HepG2 (cell line): ENCODE measurements around the gene RNF149. TPM values are rescaled to one million over a fixed set of nuclear protein-coding genes. Genes with fewer than 3 reads are reported as not detected.

Experiments used
- BRCA1 ChIP-seq: sonication (generic); formaldehyde crosslinking; IDR thresholded peaks from 2 replicates; pipeline ENCODE4 v1.4.0; 2020; ENCODE audit warnings: missing genetic modification reagents
- CHD2 ChIP-seq: IDR thresholded peaks from 2 replicates; pipeline ENCODE4 v1.6.1; 2011; ENCODE audit warnings: low read depth, low read length, improper control_type of control experiment
- DDIT3 ChIP-seq: sonication (generic); formaldehyde crosslinking; IDR thresholded peaks from 2 replicates; pipeline ENCODE4 v1.4.0; 2020; ENCODE audit warnings: mild to moderate bottlenecking, missing genetic modification reagents
- DR1 ChIP-seq: sonication (generic); formaldehyde crosslinking; IDR thresholded peaks from 2 replicates; pipeline ENCODE4 v1.8.0; 2021; ENCODE audit warnings: mild to moderate bottlenecking, missing genetic modification reagents, inconsistent platforms
- HCFC1 ChIP-seq: fragments of 150-350 bp; IDR thresholded peaks from 2 replicates; pipeline ENCODE4 v1.6.1; 2014; ENCODE audit warnings: low read depth, low read length
- HOXA9 ChIP-seq: sonication (generic); formaldehyde crosslinking; IDR thresholded peaks from 2 replicates; pipeline ENCODE4 v1.8.1; 2022; ENCODE audit warnings: missing genetic modification reagents, mild to moderate bottlenecking, moderate library complexity, borderline replicate concordance
- KAT7 ChIP-seq: IDR thresholded peaks from 2 replicates; pipeline ENCODE4 v1.6.1; 2018; ENCODE audit warnings: borderline replicate concordance, missing compliant biosample characterization
- POLR2AphosphoS5 ChIP-seq: IDR thresholded peaks from 2 replicates; pipeline ENCODE4 v1.6.1; 2012; ENCODE audit warnings: low read depth, low read length
- SUZ12 ChIP-seq: fragments of 150-350 bp; IDR thresholded peaks from 2 replicates; pipeline ENCODE4 v1.6.1; 2014; ENCODE audit warnings: low read depth, low read length
- ZBTB40 ChIP-seq, 2 experiments: fragments of 450-650 bp in 1 of 2; sonication (generic) in 1 of 2; formaldehyde crosslinking in 1 of 2; IDR thresholded peaks; 2 replicates each; pipeline versions ENCODE4 v1.6.1 to v1.8.0; 2016 to 2022; ENCODE audit warnings: antibody characterized with exemption in 1 of 2, mild to moderate bottlenecking in 1 of 2, missing genetic modification reagents in 1 of 2
- ZBTB43 ChIP-seq: sonication (generic); formaldehyde crosslinking; conservative IDR thresholded peaks from 2 replicates; pipeline ENCODE4 v1.4.0; 2020; ENCODE audit warnings: missing genetic modification reagents
- ZFP36L2 ChIP-seq: sonication (generic); formaldehyde crosslinking; IDR thresholded peaks from 2 replicates; pipeline ENCODE4 v1.4.0; 2020; ENCODE audit warnings: missing genetic modification reagents
- ZNF274 ChIP-seq: sonication (generic); formaldehyde crosslinking; IDR thresholded peaks from 2 replicates; pipeline ENCODE4 v1.5.1; 2020; ENCODE audit warnings: mild to moderate bottlenecking, missing genetic modification reagents
- ZNF570 ChIP-seq: sonication (generic); formaldehyde crosslinking; IDR thresholded peaks from 2 replicates; pipeline ENCODE4 v1.4.0; 2020; ENCODE audit warnings: mild to moderate bottlenecking, missing genetic modification reagents, borderline replicate concordance
- ZNF615 ChIP-seq: sonication (generic); formaldehyde crosslinking; IDR thresholded peaks from 2 replicates; pipeline ENCODE4 v1.5.0; 2020; ENCODE audit warnings: mild to moderate bottlenecking, missing genetic modification reagents, borderline replicate concordance
- ZNF749 ChIP-seq: sonication (generic); formaldehyde crosslinking; IDR thresholded peaks from 2 replicates; pipeline ENCODE4 v1.8.0; 2022; ENCODE audit warnings: mild to moderate bottlenecking, missing genetic modification reagents, moderate library complexity, borderline replicate concordance
- polyA plus RNA-seq, 8 experiments: library from polyadenylated mRNA; depleted of rRNA in 3 of 8; stranded (reverse) in 7 of 8; unstranded in 1 of 8; fragments of >200 nt; fragmentation: Illumina TruSeq in 4 of 8; extraction: Trizol in 4 of 8; gene quantifications; 2 replicates each; pipeline versions ENCODE4 v1.2.1 to v1.2.3, GENCODE V29; 2011 to 2016; ENCODE audit warnings: low read depth in 4 of 8, missing spikeins in 1 of 8, mixed read lengths in 1 of 8; ENCODE audit not compliant: insufficient read depth in 1 of 8
- total RNA-seq, 5 experiments: library from RNA; depleted of rRNA; stranded (reverse); fragments of >200 nt; fragmentation: Illumina TruSeq; extraction: Trizol; gene quantifications; 2 replicates each; pipeline ENCODE4 v1.2.3, GENCODE V29; 2016; ENCODE audit warnings: low read depth in 1 of 5

The RNF149 gene
- total and polyA plus RNA-seq, 2 of the 13 experiments (the other 11 are each of a cell fraction or from before 2014, with no cell fraction given): 87.6 to 109 TPM

GRCh38 chr2:101308432-101309210, at the start of gene RNF149 (continued):
- no peak for TF ChIP-seq ZBTB40 (IDR thresholded peaks at IDR 0.05)
- TF ChIP-seq ZBTB40 (CRISPR knock-in tag; IDR thresholded peaks at IDR 0.05): peak; percentile 77
- TF ChIP-seq POLR2AphosphoS5: peak; percentile 94
- peak; percentile 95 for TF ChIP-seq HOXA9 (CRISPR knock-in tag)
- TF ChIP-seq SUZ12: no peak
- no peak for TF ChIP-seq DDIT3
- TF ChIP-seq ZFP36L2: peak; percentile 94
- no peak; the same call in none of the 2 replicates for TF ChIP-seq ZNF615 (CRISPR knock-in tag)
- peak; percentile 99 for TF ChIP-seq BRCA1 (CRISPR knock-in tag)
- TF ChIP-seq ZNF749: peak; percentile 88; the same call in 1 of the 2 replicates
- TF ChIP-seq ZBTB43 (CRISPR knock-in tag): peak; percentile 87; the same call in 1 of the 2 replicates
- TF ChIP-seq ZNF274: peak; percentile 93
- TF ChIP-seq KAT7 (CRISPR knock-in tag): peak; percentile 95; the same call in 1 of the 2 replicates
- TF ChIP-seq CHD2: no peak
- TF ChIP-seq ZNF570: no peak; the same call in 1 of the 2 replicates
- peak; percentile 95 for TF ChIP-seq DR1 (CRISPR knock-in tag)
- TF ChIP-seq HCFC1: no peak; the same call in 1 of the 2 replicates
